ENCODE measurements around the gene PGAM2. TPM values are rescaled to one million over a fixed set of nuclear protein-coding genes. Genes with fewer than 3 reads are reported as not detected.
A peak's percentile ranks its signal among the peaks of the same experiment; 100 is the strongest.

The PGAM2 gene
- total RNA-seq, 1 experiment from 2014 or later, result 2.4 TPM

- TF ChIP-seq SMAD3 (CRISPR knock-in tag; IDR thresholded peaks at IDR 0.05; ENCODE audit: borderline replicate concordance) (no peak), ATF1 (CRISPR knock-in tag; IDR thresholded peaks at IDR 0.05) (no peak), IRF1 (CRISPR knock-in tag; IDR thresholded peaks at IDR 0.05) (peak; percentile 82; the same call in 1 of the 2 replicates), ARID4B (CRISPR knock-in tag; IDR thresholded peaks at IDR 0.05; ENCODE audit: borderline replicate concordance) (peak; percentile 65; the same call in 1 of the 2 replicates), NFE2L1 (CRISPR knock-in tag; IDR thresholded peaks at IDR 0.05) (0 out of 2 replicates have a peak, but pooled peaks have one; percentile 44), FOXK1 (CRISPR knock-in tag; IDR thresholded peaks at IDR 0.05) (peak; percentile 89), CTCF (IDR thresholded peaks at IDR 0.05) (no peak), ZNF317 (CRISPR knock-in tag; IDR thresholded peaks at IDR 0.05; ENCODE audit: borderline replicate concordance, low read depth) (no peak), E2F5 (CRISPR knock-in tag; IDR thresholded peaks at IDR 0.05) (peak; percentile 76; the same call in 1 of the 2 replicates), TEAD4 (CRISPR knock-in tag; IDR thresholded peaks at IDR 0.05) (no peak), FOXJ3 (CRISPR knock-in tag; IDR thresholded peaks at IDR 0.05; ENCODE audit: borderline replicate concordance) (no peak), NFATC4 (CRISPR knock-in tag; IDR thresholded peaks at IDR 0.05) (no peak), ZNF138 (CRISPR knock-in tag; conservative IDR thresholded peaks at IDR 0.05) (no peak), ZMAT4 (CRISPR knock-in tag; IDR thresholded peaks at IDR 0.05) (no peak), PREB (CRISPR knock-in tag; IDR thresholded peaks at IDR 0.05; ENCODE audit: borderline replicate concordance) (peak; percentile 32; the same call in 1 of the 2 replicates), NR3C1 (CRISPR knock-in tag; conservative IDR thresholded peaks at IDR 0.05; ENCODE audit: low read depth) (no peak), NFYB (CRISPR knock-in tag; conservative IDR thresholded peaks at IDR 0.05; ENCODE audit: low read depth) (no peak), ZNF263 (CRISPR knock-in tag; IDR thresholded peaks at IDR 0.05; ENCODE audit: low read depth) (0 out of 2 replicates have a peak, but pooled peaks have one; percentile 24), GTF2I (CRISPR knock-in tag; conservative IDR thresholded peaks at IDR 0.05) (no peak), MYBL2 (CRISPR knock-in tag; IDR thresholded peaks at IDR 0.05) (0 out of 2 replicates have a peak, but pooled peaks have one; percentile 65), ZSCAN18 (CRISPR knock-in tag; IDR thresholded peaks at IDR 0.05) (no peak), IRF2 (CRISPR knock-in tag; IDR thresholded peaks at IDR 0.05; ENCODE audit: borderline replicate concordance, low read depth) (no peak), AFF4 (CRISPR knock-in tag; IDR thresholded peaks at IDR 0.05; ENCODE audit: borderline replicate concordance) (no peak)
These were observed 20.8 kb downstream of the PGAM2 start, which contains the start of gene DBNL (continued) for GRCh38 chr7:44044315-44045225.

Data from WTC11 (cell line).